ENCODE measurements around the gene CCDC88C.
"Not testable (repeated sequence)": the region's sequence is repeated elsewhere in the genome, so short reads cannot be mapped to it uniquely, and the experiment has no call there.

- TF ChIP-seq USF1 (CRISPR knock-in tag; IDR thresholded peaks at IDR 0.05); ZBTB21 (CRISPR knock-in tag; IDR thresholded peaks at IDR 0.05; ENCODE audit: borderline replicate concordance); ATF2 (CRISPR knock-in tag; IDR thresholded peaks at IDR 0.05; ENCODE audit: borderline replicate concordance, low read depth); FOXK1 (CRISPR knock-in tag; IDR thresholded peaks at IDR 0.05); ZNF416 (CRISPR knock-in tag; IDR thresholded peaks at IDR 0.05); ZNF232 (CRISPR knock-in tag; IDR thresholded peaks at IDR 0.05); CREB1 (CRISPR knock-in tag; IDR thresholded peaks at IDR 0.05): not testable (repeated sequence)
- TF ChIP-seq, protein P1, sequence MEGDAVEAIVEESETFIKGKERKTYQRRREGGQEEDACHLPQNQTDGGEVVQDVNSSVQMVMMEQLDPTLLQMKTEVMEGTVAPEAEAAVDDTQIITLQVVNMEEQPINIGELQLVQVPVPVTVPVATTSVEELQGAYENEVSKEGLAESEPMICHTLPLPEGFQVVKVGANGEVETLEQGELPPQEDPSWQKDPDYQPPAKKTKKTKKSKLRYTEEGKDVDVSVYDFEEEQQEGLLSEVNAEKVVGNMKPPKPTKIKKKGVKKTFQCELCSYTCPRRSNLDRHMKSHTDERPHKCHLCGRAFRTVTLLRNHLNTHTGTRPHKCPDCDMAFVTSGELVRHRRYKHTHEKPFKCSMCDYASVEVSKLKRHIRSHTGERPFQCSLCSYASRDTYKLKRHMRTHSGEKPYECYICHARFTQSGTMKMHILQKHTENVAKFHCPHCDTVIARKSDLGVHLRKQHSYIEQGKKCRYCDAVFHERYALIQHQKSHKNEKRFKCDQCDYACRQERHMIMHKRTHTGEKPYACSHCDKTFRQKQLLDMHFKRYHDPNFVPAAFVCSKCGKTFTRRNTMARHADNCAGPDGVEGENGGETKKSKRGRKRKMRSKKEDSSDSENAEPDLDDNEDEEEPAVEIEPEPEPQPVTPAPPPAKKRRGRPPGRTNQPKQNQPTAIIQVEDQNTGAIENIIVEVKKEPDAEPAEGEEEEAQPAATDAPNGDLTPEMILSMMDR (IDR thresholded peaks at IDR 0.05) = not testable (repeated sequence)
Observed at GRCh38 chr14:91428931-91429330, 11.3 kb upstream of the CCDC88C start.
